Raji (cell line): ENCODE results near the gene FYB2.

Experiments
- POLR2A ChIP-seq: IDR thresholded peaks from 2 replicates; pipeline ENCODE4 v1.6.1; 2011; ENCODE audit warnings: low read depth, low read length, control low read depth; ENCODE audit not compliant: insufficient read depth

Gene FYB2, protein sequence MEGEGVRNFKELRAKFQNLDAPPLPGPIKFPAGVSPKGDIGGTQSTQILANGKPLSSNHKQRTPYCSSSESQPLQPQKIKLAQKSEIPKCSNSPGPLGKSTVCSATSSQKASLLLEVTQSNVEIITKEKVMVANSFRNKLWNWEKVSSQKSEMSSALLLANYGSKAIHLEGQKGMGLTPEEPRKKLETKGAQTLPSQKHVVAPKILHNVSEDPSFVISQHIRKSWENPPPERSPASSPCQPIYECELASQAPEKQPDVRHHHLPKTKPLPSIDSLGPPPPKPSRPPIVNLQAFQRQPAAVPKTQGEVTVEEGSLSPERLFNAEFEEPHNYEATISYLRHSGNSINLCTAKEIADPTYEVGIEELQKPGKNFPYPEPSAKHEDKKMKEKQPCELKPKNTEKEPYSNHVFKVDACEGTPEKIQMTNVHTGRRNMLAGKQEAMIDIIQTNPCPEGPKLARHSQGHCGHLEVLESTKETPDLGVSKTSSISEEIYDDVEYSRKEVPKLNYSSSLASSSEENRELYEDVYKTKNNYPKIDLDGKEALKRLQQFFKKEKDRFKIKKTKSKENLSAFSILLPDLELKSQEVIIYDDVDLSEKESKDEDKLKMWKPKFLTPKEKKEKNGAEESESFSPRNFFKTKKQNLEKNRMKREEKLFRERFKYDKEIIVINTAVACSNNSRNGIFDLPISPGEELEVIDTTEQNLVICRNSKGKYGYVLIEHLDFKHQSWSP

DNA sequence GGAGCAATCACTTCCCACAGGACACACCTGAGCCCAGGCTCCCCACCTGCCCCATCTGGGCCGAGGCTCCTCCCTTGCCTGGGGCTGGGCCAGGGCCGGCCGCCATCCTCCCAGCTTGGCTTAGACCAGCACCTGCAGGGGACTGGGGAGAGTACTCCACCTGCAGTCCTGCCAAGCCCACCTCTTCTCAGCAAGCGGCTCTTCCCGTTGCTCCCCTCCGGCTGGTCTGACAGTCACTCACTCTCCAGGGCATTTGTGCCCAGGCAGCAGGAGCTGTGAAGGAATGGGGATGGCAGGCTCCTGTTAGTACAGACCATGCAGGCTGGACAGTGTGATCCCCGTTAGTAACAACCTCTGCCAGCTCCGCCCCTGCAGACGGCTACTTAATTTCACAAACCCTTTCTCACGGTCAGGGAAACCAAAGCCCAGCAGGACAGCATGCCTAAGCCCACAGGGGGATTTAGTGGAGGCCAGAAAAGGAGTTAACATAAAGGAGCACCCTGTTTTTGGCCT, at the start of gene FYB2:
FYB2 (minus strand) TSS at position 18 of the 513 bp plus-strand sequence. CDS start 114 bp downstream, outside the sequence.
- TF ChIP-seq POLR2A = no peak

DNA sequence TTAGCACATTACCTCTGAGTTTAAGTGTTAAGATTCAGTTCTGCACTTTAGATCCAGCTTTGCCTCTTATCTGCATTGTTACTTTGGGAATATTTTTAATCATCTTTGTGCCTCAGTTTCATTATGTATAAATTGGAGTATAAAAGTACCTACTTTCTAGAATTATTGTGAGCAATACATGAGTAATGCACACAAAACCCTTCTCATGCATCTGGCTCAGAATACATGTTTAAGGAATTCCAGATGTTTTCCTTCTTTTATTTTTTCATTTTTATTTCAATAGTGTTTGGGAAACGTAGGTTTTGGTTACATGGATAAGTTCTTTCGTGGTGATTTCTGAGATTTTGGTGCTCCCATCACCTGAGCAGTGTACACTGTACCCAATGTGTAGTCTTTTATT, 49.6 kb upstream of the FYB2 start:
- no peak for TF ChIP-seq POLR2A

DNA sequence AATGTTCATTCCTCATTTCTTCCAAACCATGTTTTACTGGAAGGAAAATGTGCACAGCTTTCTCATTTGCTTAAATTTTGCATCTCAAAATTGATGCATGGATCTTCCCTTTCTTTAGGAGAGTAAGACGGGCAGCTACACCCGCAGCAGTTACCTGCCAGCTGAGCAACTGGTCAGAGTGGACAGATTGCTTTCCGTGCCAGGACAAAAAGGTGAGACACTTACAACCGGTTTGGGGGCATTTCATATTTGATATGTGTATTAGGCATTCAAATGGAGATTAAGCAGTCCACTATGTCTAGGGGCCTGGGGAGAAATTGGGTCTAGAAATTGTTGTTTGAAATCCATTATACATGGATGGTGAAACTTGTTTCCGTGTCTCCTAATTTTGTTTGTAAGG, 48.3 kb upstream of the FYB2 start:
- no peak for TF ChIP-seq POLR2A

DNA sequence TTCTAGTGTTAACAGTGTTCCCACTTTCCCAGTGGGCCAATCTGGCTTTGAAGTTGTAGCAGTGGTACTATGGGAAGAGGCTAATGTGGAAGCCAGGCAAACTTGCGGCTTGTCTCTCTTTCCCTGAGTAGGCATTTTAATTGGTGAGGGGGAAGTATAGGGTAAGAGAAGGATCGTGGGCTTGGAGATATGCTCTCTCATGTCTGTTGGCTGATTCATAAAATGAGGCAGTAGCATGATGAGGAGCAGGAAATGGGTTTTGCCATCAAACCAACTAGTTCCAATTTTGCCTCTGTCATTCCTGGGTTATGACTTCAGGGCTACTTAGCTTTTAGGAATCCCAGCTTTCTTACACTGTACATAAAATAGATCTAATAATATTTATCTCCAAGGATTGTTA, 47.5 kb upstream of the FYB2 start:
- no peak for TF ChIP-seq POLR2A

DNA sequence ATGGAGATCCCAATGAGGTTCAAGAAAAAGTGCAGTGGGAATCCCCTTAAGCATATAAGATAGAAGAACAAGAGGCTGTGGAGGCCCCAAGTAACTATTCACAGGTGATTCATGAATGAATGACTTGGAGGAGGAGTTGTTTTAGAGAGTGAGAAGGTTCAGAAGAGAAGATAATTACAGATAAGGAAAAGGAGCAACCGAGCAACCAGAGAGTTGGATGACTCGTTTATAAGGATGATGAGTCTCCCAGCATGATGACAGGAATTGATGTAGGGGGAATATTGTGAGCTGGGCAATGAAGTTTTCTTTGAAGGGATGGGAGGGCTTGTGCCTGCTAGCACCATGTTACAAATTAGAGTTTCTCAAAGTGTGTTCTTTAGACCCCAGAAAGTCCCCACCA, 45.2 kb upstream of the FYB2 start:
- TF ChIP-seq POLR2A = no peak

DNA sequence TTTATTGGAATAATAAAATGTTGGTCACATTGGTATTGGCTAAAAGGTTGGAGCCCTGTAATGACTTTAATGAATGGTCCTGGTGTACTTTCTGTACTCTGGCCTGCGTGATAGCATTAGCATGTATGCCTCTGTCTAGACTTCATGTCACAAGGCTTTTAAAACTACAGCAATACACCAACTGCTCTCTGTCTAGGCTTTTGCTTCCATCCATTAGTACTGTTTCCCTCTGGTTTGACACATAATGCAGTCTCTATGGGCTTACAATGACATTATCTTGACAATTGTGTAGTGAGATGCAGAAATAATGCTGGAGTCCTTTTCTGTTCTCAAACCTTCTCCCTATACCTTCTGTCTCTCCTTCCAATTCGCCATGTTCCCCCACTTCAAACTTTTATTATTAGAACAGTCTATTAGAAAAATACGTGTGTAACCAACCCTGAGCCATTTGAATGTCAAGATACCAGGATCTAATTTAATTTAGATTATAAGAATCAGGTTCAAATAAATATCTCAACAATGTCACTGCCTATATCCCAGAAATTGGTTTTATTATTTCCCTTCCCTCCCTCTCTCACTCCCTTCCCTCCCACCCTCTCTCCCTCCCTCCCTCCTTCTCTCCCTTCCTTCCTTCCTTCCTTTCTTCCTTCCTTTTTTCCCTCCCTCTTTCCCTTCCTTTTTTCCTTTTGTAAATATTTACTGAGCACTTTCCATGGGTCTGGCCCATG, 44.2 kb upstream of the FYB2 start:
- TF ChIP-seq POLR2A = no peak

DNA sequence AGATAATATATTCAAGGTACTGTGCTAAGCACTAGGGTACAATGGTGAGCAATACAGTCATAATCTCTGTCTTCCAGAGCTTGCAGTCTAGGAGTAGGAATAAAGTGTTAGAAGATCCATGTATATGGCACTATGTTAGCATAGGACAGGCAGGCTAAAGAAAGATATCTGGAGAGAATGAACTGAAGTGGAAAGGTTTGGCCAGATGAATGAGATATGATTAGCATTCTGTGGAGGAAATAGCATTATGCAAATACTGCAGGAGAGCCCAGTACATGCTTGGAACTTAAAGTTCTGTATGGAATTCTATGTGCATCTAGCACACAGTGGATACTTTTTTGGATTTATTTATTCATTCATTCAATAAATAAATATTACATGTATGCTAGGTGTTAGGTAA, 40.1 kb upstream of the FYB2 start:
- no peak for TF ChIP-seq POLR2A

DNA sequence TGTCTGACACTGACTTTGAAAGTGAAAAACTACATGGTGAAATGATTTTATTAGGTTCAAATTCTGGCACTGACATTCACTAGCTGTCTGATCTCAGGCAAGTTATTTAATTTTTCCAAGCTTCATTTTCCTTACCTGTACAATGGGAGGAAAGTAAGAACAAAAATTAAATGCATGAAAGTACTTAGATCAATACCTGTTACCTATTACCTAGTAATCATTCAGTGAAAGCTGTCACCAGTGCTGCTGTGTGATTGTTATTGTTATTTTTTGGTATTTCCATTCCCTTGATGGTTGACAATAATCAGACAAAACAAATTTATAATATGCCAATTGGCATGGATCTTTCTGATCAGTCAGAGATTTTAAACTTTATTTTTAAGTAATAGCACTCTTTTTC, 37.0 kb upstream of the FYB2 start:
- TF ChIP-seq POLR2A = no peak

DNA sequence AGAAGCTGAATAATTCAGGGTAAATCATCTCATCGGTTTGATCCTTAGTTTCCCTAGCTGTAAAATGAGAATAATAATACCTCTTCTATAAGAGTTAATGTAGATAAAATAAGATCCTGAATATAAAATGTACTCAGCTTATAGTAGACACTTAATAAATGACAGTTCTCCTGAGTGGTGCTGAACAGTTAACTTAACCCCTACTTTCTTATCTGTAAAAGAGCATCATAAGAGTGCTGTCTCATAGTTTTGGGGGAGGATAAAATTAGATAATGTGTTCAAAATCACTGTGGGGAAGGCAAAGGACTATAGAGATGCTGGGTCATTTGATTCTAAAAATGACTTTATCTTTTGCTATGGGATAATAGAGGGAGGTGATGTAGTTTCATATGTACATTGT, 36.0 kb upstream of the FYB2 start:
- TF ChIP-seq POLR2A = no peak

DNA sequence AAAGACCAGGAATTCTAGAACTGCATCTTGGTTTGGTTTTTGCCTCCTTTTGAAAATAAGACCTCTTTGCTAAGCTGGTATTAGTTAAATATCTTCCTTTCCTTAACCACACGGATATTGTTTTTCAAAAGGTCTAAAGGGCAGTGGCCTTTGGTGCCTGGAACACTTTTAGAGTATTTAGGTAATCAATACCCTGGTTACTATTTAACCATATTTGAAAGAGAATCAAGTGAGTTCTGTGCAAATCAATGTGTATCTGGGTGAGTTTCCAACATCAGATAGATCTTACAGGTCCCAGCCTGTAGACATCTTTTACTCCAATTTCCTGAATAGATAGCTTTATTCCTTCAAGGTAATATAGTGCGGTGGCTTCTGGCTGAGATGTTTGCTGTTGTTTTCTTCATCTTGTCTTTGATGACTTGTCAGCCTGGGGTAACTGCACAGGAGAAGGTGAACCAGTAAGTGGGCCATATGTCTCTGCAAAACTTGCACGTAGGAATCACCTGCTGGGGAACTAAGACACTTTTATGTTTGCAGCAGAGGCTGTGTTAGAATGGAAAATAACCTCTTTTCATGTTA, 35.4 kb upstream of the FYB2 start, which contains the start of gene C8A:
C8A (plus strand) TSS at position 277 of the 579 bp plus-strand sequence; CDS start at position 382, 105 bp downstream.
- no peak for TF ChIP-seq POLR2A

DNA sequence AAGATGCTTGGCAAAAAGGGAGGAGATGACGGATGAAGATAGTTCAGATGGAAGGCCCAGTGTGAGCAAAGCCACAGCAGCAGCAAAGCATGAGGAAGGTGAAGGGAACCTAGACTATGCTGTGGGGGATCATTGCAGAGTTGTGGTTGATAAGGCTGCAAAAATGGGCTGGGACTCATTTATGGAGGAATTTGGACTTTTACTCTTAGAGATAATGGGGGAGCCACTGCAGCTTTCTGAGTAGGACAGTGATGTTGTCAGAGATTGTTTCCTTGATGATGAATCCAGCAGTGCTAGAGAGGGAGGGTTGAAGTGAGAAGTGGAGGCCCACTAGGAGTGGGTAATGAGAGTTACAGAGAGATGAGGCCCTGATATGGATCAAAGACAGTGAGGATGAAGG, 33.3 kb upstream of the FYB2 start:
- no peak for TF ChIP-seq POLR2A

DNA sequence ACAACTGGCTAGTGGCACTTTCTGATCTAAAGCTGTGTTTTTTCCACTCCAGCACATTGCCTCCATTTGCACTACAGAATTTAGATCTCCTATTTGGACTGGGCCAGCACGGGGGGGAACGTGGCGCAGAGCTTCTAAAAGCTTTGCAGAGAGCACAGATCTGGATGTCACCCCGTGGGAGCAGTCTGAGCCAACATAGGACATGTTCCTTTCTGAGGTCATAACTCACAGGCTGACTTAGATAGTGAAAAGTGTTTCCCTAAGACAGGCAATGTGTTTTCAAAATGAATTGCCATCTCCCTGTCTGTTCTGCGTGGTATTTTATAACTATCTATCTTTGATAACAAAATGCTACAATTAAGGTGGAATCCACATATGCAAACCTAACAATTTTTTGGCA, 31.7 kb upstream of the FYB2 start:
- TF ChIP-seq POLR2A = no peak

DNA sequence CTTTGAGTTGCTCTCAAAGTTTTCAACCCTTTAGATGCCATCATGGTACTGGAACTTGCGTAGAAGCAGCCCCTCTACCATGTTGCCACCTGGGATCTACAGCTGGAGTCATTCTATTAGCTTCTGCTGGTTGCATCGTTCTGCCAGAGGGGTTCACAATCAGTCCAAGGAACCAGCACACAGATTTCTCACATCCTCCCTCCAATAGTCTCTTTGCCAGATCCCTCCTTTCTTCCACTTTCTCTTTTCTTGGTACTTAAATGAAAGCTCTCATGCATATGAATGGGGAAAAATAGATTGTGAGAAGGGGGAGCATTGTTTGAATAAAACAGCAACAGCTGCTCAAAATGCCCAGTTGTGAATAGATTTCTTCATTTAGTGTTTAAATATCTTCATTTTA, 31.2 kb upstream of the FYB2 start:
- TF ChIP-seq POLR2A = no peak

DNA sequence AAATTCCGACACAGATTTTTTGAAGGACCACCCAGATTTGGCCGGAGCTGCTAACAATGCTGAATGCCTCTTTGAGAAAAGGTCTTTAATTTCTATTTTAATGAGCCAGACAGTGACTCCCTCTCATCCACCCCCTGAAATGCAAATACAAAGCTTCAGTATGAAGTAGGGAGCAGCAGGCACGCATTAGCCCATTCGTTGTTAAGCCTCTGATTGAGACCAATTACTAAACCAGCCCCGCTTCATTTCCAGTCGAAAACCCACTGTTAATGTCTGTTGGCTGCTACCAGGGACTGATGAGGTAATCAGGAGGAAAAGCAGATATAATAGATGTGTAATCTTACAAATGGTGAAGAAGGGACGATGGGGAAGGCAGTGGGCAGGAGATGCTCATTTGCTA, 30.5 kb upstream of the FYB2 start:
- TF ChIP-seq POLR2A = no peak

DNA sequence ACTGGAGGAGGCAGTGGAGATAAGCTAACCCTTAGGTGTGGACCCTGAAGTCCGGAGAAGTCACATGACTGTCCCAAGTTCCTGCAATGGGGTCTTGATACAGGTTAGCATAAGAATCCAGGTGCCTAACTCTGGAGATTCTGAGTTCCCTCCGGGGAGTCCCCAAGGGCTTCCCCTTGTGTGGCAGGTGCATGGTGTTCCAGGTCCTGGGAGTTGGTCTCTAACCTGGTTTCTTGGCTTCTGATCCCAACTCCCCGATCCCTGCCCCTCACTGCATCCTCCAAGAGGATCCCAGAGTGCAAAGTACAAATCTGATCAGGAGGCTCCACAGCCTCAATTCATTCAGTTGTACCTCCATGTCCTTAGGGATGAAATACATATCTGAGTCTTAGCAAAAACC, 26.1 kb upstream of the FYB2 start:
- TF ChIP-seq POLR2A = no peak
